HUES6 (cell line): ENCODE data around the gene SLC17A7.

ENCODE experiments used
- H3K27ac ChIP-seq: 2 replicates; pipeline ENCODE4 v1.7.0; 2013; ENCODE audit warnings: low read depth, mild to moderate bottlenecking, low read length, inconsistent platforms
- H3K27me3 ChIP-seq: 2 replicates; pipeline ENCODE4 v1.6.1; 2013; ENCODE audit warnings: low read length; ENCODE audit not compliant: control insufficient read depth, insufficient read depth
- H3K36me3 ChIP-seq: 2 replicates; pipeline ENCODE4 v1.6.1; 2013; ENCODE audit warnings: low read length; ENCODE audit not compliant: control insufficient read depth, insufficient read depth
- H3K4me1 ChIP-seq: 2 replicates; pipeline ENCODE4 v1.6.1; 2013; ENCODE audit warnings: low read length; ENCODE audit not compliant: control insufficient read depth, insufficient read depth
- H3K4me3 ChIP-seq: 2 replicates; pipeline ENCODE4 v1.5.1; 2013; ENCODE audit warnings: low read depth, low read length
- H3K9ac ChIP-seq: one replicate; pipeline ENCODE4 v1.6.1; 2013; ENCODE audit warnings: mild to moderate bottlenecking, low read length
- H3K9me3 ChIP-seq: 2 replicates; pipeline ENCODE4 v1.6.1; 2013; ENCODE audit warnings: low read depth, low read length; ENCODE audit not compliant: control insufficient read depth, insufficient read depth

SLC17A7 gene

DNA sequence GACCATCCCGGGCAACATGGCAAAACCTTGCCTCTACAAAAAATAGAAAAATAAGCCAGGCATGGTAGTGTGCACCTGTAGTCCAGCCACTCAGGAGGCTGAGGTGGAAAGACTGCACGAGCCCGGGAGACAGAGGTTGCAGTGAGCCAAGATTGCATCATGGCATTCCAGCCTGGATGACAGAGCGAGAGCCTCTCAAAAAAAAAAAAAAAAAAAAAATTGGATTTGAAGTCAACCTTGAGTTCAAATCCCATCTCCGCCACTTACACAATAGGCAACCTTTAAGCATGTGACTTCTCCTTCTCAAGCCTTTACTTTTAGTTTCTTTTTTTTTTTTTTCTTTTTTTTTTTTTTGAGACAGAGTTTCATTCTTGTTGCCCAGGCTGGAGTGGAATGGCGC lies 41.3 kb downstream of the SLC17A7 start:
- Histone ChIP-seq H3K4me1 (peaks cover 32% of the 10 kb centered on the region), H3K27me3 (no peaks in the 10 kb centered on the region), H3K4me3 (no peak overlapping the region), H3K27ac (no peak overlapping the region), H3K9ac (no peak overlapping the region), H3K9me3 (no peaks in the 10 kb centered on the region), H3K36me3 (no peaks in the 10 kb centered on the region)

DNA sequence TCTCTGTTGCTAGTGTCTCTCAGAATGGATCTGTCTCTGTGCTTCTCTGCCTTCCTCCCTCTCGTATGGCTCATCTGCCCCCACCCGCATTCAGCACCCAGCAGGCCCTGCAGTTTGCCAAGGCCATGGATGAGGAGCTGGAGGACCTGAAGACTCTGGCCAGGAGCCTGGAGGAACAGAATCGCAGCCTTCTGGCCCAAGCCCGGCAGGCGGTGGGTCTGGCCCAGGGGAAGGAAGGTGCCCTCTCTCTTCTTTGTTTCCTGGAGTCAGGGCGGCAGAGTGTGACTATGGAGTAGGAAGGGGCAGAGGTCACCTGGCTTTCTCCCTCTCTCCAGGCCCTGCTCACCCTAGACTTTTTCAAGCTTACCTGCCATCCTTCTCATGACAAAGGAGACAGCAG lies 42.4 kb downstream of the SLC17A7 start:
- Histone ChIP-seq H3K9me3 (no peaks in the 10 kb centered on the region), H3K4me1 (peaks cover 28% of the 10 kb centered on the region), H3K4me3 (no peak overlapping the region), H3K9ac (no peak overlapping the region), H3K27me3 (no peaks in the 10 kb centered on the region), H3K36me3 (no peaks in the 10 kb centered on the region), H3K27ac (no peak overlapping the region)

DNA sequence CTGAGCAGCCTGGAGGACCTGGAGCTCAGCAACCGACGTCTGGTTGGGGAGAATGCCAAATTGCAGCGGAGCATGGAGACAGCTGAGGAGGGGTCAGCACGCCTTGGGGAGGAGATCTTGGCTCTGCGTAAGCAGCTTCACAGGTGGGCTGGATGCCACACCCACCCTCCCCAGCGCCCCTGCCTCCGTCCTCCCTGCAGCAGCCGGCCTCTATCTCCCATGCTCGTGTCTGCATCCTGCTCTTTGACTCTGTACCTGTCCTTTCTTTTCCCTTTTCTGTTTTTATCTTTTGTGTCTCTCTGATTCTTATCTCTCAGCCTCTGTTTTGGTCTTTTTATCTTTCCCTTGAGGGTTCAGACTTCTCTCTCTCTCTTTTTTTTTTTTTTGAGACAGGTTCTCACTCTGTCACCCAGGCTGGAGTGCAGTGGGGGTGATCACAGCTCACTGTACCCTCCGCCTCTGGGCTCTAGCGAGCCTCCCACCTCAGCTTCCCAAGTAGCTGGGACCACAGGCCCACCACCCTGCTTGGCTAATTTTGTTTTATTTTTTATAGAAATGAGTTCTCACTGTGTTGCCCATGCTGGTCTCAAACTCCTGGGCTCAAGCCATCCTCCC lies 43.2 kb downstream of the SLC17A7 start:
- Histone ChIP-seq H3K4me1 (peaks cover 23% of the 10 kb centered on the region), H3K4me3 (no peak overlapping the region), H3K9ac (no peak overlapping the region), H3K27ac (no peak overlapping the region), H3K9me3 (no peaks in the 10 kb centered on the region), H3K27me3 (no peaks in the 10 kb centered on the region), H3K36me3 (no peaks in the 10 kb centered on the region)

DNA sequence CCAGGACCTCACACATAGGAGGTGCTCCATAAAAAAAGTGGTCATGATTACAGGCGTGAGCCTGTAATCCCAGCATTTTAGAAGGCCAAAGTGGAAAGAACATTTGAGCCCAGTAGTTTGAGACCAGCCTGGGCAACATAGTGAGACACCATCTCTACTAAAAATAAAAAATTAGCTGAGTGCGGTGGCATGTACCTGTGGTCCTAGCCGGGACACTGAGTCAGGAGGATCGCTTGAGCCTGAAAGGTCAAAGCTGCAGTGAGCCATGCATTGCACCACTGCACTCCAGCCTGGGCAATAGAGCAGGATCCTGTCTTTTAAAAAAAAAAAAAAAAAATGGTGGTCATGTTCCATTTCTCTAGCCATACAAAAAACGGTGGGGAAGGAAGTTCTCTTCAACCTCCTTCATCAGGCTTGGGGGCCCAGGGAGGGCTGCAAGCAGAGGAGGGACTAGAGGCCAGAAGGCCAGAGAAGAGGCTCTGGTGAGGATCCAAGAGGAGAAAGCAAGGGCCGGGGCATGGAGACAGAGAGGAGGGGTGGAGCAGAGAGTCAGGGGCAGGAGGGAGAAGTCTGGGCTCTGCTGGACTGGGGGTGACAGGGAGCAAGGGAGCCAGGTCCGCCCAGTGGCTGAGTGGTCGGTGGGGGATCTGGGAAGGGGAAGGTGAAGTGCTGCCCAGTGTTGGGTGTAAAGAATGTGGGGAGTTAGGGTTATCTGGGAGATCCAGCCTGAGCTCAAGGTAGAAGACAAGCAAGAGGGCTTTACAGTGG lies 44.4 kb downstream of the SLC17A7 start:
- Histone ChIP-seq H3K9ac (no peak overlapping the region), H3K27ac (no peak overlapping the region), H3K9me3 (no peaks in the 10 kb centered on the region), H3K36me3 (no peaks in the 10 kb centered on the region), H3K27me3 (no peaks in the 10 kb centered on the region; the same call in 1 of the 2 replicates), H3K4me3 (no peak overlapping the region), H3K4me1 (peaks cover 22% of the 10 kb centered on the region)

DNA sequence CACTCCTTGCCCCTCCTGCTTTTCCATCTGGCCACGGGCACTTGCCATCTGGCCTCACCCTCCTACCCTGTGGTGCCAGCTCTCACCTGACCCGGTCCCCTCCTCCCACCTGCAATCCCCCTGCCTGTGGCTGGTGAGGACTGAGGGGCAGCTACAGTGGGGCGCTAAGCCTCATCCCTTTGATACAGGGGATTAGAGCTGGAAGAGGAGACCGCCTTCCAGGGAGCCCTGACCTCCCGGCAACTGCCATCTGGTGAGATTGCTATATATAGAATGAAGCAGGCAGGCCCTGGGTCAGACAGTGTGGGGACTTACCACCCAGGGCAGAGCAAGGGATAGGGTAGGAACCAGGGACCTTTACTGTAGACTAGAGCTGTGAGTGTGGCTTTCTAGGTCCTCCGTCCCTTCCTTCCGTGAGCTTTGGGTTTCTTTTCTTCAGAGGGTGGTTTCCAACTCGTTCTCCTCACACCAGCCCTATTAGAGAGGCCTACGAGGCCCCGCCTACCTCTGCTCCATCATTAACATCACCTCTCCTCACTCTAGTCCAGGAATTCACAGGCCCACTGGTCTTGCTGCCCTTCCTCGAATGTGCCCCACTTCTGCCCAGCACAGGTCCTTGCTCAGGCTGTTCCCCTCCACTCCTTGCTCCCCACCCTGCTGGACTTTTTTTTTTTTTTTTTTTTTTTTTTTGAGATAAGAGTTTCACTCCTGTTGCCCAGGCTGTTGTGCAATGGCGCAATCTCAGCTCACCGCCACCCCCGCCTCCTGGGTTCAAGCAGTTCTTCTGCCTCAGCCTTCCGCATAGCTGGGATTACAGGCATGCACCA lies 45.5 kb downstream of the SLC17A7 start:
- no peaks in the 10 kb centered on the region for H3K36me3 ChIP-seq
- no peak overlapping the region for H3K9ac ChIP-seq
- H3K4me3 ChIP-seq = no peak overlapping the region
- H3K27me3 ChIP-seq = peaks cover 3% of the 10 kb centered on the region; the same call in 1 of the 2 replicates
- H3K27ac ChIP-seq = no peak overlapping the region
- no peaks in the 10 kb centered on the region for H3K9me3 ChIP-seq
- H3K4me1 ChIP-seq = peaks cover 22% of the 10 kb centered on the region

DNA sequence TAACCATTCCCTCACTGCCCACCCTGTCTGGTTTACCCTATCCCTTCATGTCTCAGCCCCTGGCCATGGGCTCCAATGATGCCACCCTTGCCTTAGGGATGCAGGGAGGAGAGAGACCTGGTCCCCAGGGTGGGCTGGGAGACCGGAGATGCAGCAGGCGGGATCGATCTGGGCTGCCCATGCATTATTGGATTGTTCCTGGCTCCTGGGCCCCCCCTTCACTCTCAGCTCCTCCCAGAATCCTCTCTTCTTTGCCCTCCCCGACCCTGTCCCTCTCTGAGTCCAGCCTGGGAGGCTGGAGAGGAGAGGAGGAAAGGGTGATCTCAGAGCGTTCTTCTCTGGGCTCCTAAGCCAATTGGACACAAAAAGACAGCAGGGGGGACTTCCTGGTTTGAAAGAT lies 47.4 kb downstream of the SLC17A7 start:
- no peak overlapping the region for H3K4me3 ChIP-seq
- H3K9me3 ChIP-seq = no peaks in the 10 kb centered on the region
- H3K27ac ChIP-seq = no peak overlapping the region
- H3K27me3 ChIP-seq = peaks cover 4% of the 10 kb centered on the region; the same call in 1 of the 2 replicates
- peaks cover 17% of the 10 kb centered on the region for H3K4me1 ChIP-seq
- H3K9ac ChIP-seq = no peak overlapping the region
- H3K36me3 ChIP-seq = no peaks in the 10 kb centered on the region

DNA sequence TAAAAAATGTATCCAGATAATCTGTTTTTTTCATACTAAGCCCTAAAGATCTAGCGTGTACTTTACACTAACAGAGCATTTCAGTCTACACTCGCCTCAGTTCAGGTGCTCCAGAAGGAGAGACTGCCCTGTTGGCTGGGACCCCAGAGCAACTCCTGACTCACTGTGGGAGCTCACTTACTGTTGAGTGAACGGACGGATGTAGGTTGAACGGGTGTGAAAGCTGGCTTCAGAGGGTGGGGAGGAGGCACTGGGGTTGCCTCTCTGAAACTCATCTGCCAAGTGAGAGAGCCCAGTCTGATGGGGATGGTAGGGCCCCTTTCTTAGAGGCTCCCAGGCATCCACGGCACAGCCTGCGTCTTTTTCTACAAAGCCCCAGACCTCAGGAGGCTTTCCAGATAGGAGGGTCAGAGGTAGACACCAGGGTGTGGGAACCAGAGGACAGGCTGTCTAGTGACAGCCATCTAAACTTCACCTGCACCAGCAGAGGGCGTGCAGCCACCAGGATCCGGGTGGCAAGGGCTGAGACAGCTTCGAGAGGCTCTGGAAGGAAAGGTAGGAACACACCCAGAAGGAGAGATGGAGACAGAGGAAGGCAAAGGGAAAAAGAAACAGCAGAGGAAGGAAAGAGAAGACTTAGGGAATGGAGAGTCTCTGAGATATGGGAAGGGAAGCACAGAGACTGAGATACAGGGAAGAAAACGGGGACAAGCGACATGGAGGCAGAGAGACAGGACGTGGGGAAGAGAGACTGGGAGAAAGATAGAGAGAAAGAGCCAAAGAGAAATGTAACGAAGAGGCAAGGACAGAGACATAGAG lies 49.5 kb downstream of the SLC17A7 start:
- Histone ChIP-seq H3K9me3 (no peaks in the 10 kb centered on the region), H3K4me3 (no peak overlapping the region), H3K27ac (no peak overlapping the region), H3K9ac (no peak overlapping the region), H3K36me3 (no peaks in the 10 kb centered on the region), H3K4me1 (peaks cover 7% of the 10 kb centered on the region; the same call in 1 of the 2 replicates), H3K27me3 (peaks cover 4% of the 10 kb centered on the region; the same call in 1 of the 2 replicates)

DNA sequence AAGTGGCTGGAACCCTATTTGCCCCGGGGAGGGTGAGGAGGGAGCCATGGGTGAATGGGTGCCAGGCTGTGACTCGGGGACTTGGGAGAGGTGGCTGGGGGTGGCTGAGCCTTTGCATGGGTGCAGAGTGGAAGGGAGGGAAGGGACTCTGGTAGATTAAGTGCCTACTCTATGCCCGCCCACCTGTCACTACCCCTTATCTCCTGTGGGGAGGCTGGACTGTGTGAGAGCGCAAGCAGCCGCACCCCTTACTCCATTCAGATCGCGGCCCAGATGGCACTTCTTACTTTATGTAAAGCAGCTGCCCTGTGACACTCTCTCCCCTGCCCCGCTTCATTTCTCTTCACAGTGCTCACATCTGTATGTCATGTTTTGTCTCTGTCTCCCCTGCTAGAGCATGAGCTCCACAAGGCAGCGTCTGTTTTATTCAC lies 50.4 kb downstream of the SLC17A7 start:
- no peak overlapping the region for H3K4me3 ChIP-seq
- H3K27ac ChIP-seq = no peak overlapping the region
- H3K27me3 ChIP-seq = peaks cover 4% of the 10 kb centered on the region; the same call in 1 of the 2 replicates
- no peaks in the 10 kb centered on the region for H3K9me3 ChIP-seq
- peaks cover 7% of the 10 kb centered on the region; the same call in 1 of the 2 replicates for H3K4me1 ChIP-seq
- no peaks in the 10 kb centered on the region for H3K36me3 ChIP-seq
- H3K9ac ChIP-seq = no peak overlapping the region

DNA sequence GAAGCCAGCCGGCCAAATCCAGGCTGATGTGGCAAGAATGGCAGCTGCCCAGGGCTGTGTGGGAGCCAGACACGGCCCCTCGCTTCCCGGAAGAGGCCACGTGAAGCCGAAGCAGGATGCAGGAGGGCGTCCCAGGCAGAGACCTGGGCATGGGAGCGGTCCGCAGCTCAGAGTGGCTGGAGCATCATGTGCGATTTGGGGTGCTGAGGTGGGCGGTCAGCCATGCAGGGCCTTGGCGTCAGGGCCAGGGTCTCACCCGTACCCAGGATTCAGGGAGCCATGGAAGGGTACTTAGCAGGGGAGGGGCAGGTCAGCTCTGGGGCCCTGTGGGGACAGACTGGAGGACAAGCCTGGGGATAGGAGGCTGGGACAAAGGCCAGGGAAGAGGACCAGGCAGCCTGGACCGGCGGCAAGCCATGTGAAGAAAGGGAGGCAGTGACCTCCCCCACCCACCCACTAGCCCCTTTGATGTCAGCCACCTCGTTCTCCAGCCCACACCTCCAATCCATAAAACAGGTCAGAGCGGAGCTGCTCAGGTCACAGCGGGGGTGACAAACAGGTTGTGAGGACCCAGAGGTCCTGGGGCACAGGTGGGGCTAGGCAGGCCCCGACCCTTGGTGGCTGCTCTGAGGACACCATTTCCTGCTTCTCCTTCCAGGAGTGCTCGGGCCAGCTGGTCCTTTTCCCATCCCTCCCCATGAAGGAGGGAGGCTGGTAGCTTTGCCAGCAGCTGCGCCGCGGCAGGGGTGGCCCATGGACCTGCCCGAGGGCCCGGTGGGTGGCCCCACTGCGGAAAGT lies 51.0 kb downstream of the SLC17A7 start:
- Histone ChIP-seq H3K4me3 (no peak overlapping the region), H3K27ac (no peak overlapping the region), H3K9ac (no peak overlapping the region), H3K27me3 (peaks cover 4% of the 10 kb centered on the region; the same call in 1 of the 2 replicates), H3K4me1 (peaks cover 7% of the 10 kb centered on the region; the same call in 1 of the 2 replicates), H3K36me3 (no peaks in the 10 kb centered on the region), H3K9me3 (no peaks in the 10 kb centered on the region)

DNA sequence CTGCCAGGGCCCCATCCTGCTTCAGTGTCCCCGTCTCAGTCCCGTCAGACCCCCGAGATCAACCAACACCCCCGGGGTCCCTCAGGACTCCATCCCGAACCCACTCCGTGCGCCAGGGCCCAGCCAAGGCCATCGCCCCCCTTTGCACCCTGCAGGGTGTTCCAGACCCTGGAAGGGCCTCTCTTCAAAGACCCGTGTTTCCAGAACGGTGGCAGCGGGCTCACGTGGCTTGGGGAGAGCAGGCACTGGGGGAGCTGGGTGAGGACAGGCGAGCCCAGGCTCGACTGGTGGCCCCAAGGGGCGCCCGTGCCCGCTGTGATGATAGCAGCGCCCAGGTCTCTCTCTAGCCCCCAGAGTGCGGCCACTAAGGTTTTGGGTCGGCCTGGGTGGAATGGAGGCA lies 51.9 kb downstream of the SLC17A7 start:
- Histone ChIP-seq H3K4me3 (no peak overlapping the region), H3K9me3 (no peaks in the 10 kb centered on the region), H3K27ac (no peak overlapping the region), H3K36me3 (no peaks in the 10 kb centered on the region), H3K4me1 (peaks cover 7% of the 10 kb centered on the region; the same call in 1 of the 2 replicates), H3K27me3 (peaks cover 4% of the 10 kb centered on the region; the same call in 1 of the 2 replicates), H3K9ac (no peak overlapping the region)
